Measurements from ENCODE around the gene ERC2. TPM values are rescaled to one million over a fixed set of nuclear protein-coding genes. Genes with fewer than 3 reads are reported as not detected.

The ERC2 gene
- total RNA-seq, 1 donor from 2014 or later: 7.4 TPM

- TF ChIP-seq EZH2 (IDR thresholded peaks at IDR 0.05; ENCODE audit: insufficient read depth, low read length) (no peak), CTCF (IDR thresholded peaks at IDR 0.05; ENCODE audit: insufficient read depth, low read depth, low read length) (no peak)
Measured at GRCh38 chr3:55717481-55717880, 750.8 kb downstream of the ERC2 start.

GRCh38 chr3:55716611-55717225 is 751.5 kb downstream of the ERC2 start:
- no peak overlapping the region for H3K9ac ChIP-seq (ENCODE audit: low read length)
- no peak for FAIRE-seq
- no peaks in the 10 kb centered on the region for H3K9me3 ChIP-seq (ENCODE audit: insufficient read depth, low read depth, low read length)
- no peak overlapping the region for H3K4me2 ChIP-seq (ENCODE audit: low read length)
- H2AFZ ChIP-seq (ENCODE audit: low read depth, low read length): no peak overlapping the region
- no peaks in the 10 kb centered on the region for H4K20me1 ChIP-seq (ENCODE audit: insufficient read depth, low read length)
- H3K79me2 ChIP-seq (ENCODE audit: insufficient read depth, low read length): no peaks in the 10 kb centered on the region
- H3K27me3 ChIP-seq (ENCODE audit: insufficient read depth, low read length): no peaks in the 10 kb centered on the region
- peaks cover 13% of the 10 kb centered on the region for H3K4me1 ChIP-seq (ENCODE audit: insufficient read depth, low read length)
- DNase-seq (ENCODE audit: low read depth): no peak
- no peaks in the 10 kb centered on the region for H3K36me3 ChIP-seq (ENCODE audit: insufficient read depth, low read length)
- Mint-ChIP-seq H3K27ac (ENCODE audit: unreplicated experiment) (no peak overlapping the region), H3K4me1 (ENCODE audit: low read depth, unreplicated experiment) (peaks cover 13% of the 10 kb centered on the region), H3K36me3 (ENCODE audit: low read depth, unreplicated experiment) (no peaks in the 10 kb centered on the region), H3K4me3 (ENCODE audit: unreplicated experiment) (no peak overlapping the region), H3K9me3 (ENCODE audit: unreplicated experiment) (no peaks in the 10 kb centered on the region), H3K27me3 (ENCODE audit: low read depth, unreplicated experiment) (peaks cover 2% of the 10 kb centered on the region)
- TF ChIP-seq EZH2 (IDR thresholded peaks at IDR 0.05; ENCODE audit: insufficient read depth, low read length) (no peak), CTCF (IDR thresholded peaks at IDR 0.05; ENCODE audit: insufficient read depth, low read depth, low read length) (no peak)
- H3K4me3 ChIP-seq (ENCODE audit: insufficient read depth, low read depth, low read length): no peak overlapping the region
- H3K27ac ChIP-seq (ENCODE audit: low read depth, low read length): no peak overlapping the region

More at GRCh38 chr3:55717481-55717880, 750.8 kb downstream of the ERC2 start:
- Histone ChIP-seq H3K27me3 (ENCODE audit: insufficient read depth, low read length) (no peaks in the 10 kb centered on the region), H3K4me2 (ENCODE audit: low read length) (no peak overlapping the region), H3K9ac (ENCODE audit: low read length) (no peak overlapping the region), H3K36me3 (ENCODE audit: insufficient read depth, low read length) (no peaks in the 10 kb centered on the region), H3K79me2 (ENCODE audit: insufficient read depth, low read length) (no peaks in the 10 kb centered on the region), H3K4me3 (ENCODE audit: insufficient read depth, low read depth, low read length) (no peak overlapping the region), H3K9me3 (ENCODE audit: insufficient read depth, low read depth, low read length) (no peaks in the 10 kb centered on the region), H4K20me1 (ENCODE audit: insufficient read depth, low read length) (no peaks in the 10 kb centered on the region), H3K4me1 (ENCODE audit: insufficient read depth, low read length) (peaks cover 13% of the 10 kb centered on the region), H2AFZ (ENCODE audit: low read depth, low read length) (no peak overlapping the region), H3K27ac (ENCODE audit: low read depth, low read length) (no peak overlapping the region)
- Mint-ChIP-seq H3K27ac (ENCODE audit: unreplicated experiment) (no peak overlapping the region), H3K4me1 (ENCODE audit: low read depth, unreplicated experiment) (peaks cover 13% of the 10 kb centered on the region), H3K36me3 (ENCODE audit: low read depth, unreplicated experiment) (no peaks in the 10 kb centered on the region), H3K4me3 (ENCODE audit: unreplicated experiment) (no peak overlapping the region), H3K27me3 (ENCODE audit: low read depth, unreplicated experiment) (no peaks in the 10 kb centered on the region), H3K9me3 (ENCODE audit: unreplicated experiment) (no peaks in the 10 kb centered on the region)
- DNase-seq (ENCODE audit: low read depth) (no peak), FAIRE-seq (peak; percentile 26)

- no peaks in the 10 kb centered on the region for H3K27me3 ChIP-seq (ENCODE audit: insufficient read depth, low read length)
- no peak overlapping the region for H3K9ac ChIP-seq (ENCODE audit: low read length)
- no peak overlapping the region for H3K4me3 Mint-ChIP-seq (ENCODE audit: unreplicated experiment)
- no peak for DNase-seq (ENCODE audit: low read depth)
- H3K36me3 Mint-ChIP-seq (ENCODE audit: low read depth, unreplicated experiment): no peaks in the 10 kb centered on the region
- FAIRE-seq: no peak
- H3K4me2 ChIP-seq (ENCODE audit: low read length): no peak overlapping the region
- no peaks in the 10 kb centered on the region for H3K9me3 ChIP-seq (ENCODE audit: insufficient read depth, low read depth, low read length)
- H3K27ac Mint-ChIP-seq (ENCODE audit: unreplicated experiment): no peak overlapping the region
- no peaks in the 10 kb centered on the region for H3K9me3 Mint-ChIP-seq (ENCODE audit: unreplicated experiment)
- H3K79me2 ChIP-seq (ENCODE audit: insufficient read depth, low read length): no peaks in the 10 kb centered on the region
- H4K20me1 ChIP-seq (ENCODE audit: insufficient read depth, low read length): no peaks in the 10 kb centered on the region
- no peaks in the 10 kb centered on the region for H3K36me3 ChIP-seq (ENCODE audit: insufficient read depth, low read length)
- H2AFZ ChIP-seq (ENCODE audit: low read depth, low read length): no peak overlapping the region
- TF ChIP-seq EZH2 (IDR thresholded peaks at IDR 0.05; ENCODE audit: insufficient read depth, low read length) (no peak), CTCF (IDR thresholded peaks at IDR 0.05; ENCODE audit: insufficient read depth, low read depth, low read length) (no peak)
- no peak overlapping the region for H3K4me3 ChIP-seq (ENCODE audit: insufficient read depth, low read depth, low read length)
- H3K4me1 Mint-ChIP-seq (ENCODE audit: low read depth, unreplicated experiment): peaks cover 13% of the 10 kb centered on the region
- H3K27ac ChIP-seq (ENCODE audit: low read depth, low read length): no peak overlapping the region
- peaks cover 2% of the 10 kb centered on the region for H3K27me3 Mint-ChIP-seq (ENCODE audit: low read depth, unreplicated experiment)
- peaks cover 13% of the 10 kb centered on the region for H3K4me1 ChIP-seq (ENCODE audit: insufficient read depth, low read length)
Measured at GRCh38 chr3:55716044-55716443, 752.2 kb downstream of the ERC2 start.

Measured in astrocyte (in vitro differentiated cells and primary cell).